Measurements from ENCODE around the gene GPR153.
A peak's percentile ranks its signal among the peaks of the same experiment; 100 is the strongest.

GPR153 gene

DNA sequence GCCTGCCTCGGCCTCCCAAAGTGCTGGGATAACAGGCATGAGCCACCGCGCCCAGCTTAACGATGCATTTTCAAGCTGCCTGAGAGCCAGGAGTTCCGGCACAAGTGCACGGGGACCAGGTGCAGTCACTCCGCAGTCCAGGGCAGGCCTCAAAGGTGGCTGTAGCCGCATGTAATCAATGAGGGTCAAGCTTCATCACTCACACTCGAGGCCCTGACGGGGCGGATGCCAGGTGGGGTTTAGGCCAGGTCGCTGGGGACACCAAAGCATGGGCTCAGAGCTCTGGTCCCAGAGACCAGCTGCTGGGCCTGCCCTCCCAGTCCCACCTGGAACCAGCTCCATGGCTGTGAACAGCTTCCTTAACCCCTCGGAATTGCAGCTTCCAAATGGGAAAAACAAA, 26.1 kb upstream of the GPR153 start:
- no peak for DNase-seq (ENCODE audit: low read depth)

DNA sequence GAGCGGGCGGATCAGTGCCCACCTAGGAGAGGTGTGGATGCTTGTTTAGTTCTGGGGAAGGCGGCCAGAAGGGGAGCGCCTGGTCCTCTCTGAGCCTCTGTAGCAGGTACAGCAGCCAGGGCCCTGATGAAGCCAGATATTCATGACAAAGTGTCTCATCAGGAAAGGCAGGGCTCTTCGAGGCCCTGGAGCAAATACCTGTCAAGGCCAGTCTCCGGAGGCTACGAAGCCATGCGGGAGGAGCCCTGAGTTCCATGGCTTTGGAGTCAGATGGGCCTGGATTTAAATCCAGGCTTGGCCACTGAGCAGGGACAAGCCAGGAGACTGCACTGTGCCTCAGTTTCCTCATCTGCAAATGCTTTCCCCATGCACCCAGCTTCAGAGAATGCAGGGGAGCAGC, 25.4 kb upstream of the GPR153 start:
- DNase-seq (ENCODE audit: low read depth) = no peak

DNA sequence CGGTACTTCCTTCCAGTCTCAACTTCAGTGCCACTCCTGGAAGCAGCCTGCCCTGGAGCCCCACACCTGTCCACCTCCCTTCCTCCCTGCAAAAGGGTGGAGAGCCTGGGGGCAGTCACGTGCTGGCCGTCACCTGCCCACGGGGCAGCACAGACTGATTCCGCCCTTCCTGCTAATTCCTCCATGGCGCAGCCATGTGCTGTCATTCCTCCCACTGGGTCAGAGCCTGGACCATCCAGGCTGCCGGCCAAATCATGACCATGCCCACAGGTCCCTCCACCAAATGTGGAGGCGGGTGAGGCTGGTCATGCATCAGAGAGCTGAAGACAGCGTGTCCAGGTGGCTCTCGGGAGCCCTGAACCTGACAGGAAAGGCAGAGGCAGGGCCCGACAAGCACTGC, 24.4 kb upstream of the GPR153 start:
- no peak for DNase-seq (ENCODE audit: low read depth)

DNA sequence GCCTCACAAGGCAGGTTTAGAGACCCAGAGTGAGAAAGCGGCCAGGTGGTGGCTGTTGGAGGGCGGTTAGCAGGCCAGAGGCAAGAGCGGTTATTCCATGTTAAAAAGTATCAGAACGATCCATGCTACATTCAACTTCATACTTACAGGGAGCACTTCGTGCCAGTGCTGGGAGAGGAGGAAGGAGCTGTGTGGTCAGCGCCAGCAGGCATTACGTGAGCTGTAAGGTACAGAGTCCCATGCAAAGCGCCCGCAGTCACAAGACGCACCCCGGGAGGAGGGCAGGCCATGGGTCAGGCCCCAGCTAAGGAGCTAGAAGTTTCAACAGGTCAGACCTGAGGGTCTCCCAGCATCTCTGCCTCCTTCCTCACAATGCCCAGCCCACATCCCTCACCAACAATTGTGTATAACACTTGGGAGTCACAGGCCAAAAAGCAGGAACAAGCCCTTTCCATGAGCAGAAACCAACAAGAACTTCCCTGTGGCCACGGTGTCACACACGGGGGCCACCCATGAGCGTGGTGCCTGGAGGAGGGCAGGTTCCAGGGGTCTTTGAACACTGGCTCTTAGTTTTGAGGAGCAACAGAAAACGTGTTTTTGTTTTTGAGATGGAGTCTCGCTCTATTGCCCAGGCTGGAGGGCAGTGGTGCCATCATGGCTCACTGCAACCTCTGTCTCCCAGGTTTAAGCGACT, 21.8 kb upstream of the GPR153 start:
- DNase-seq (ENCODE audit: low read depth) = no peak

DNA sequence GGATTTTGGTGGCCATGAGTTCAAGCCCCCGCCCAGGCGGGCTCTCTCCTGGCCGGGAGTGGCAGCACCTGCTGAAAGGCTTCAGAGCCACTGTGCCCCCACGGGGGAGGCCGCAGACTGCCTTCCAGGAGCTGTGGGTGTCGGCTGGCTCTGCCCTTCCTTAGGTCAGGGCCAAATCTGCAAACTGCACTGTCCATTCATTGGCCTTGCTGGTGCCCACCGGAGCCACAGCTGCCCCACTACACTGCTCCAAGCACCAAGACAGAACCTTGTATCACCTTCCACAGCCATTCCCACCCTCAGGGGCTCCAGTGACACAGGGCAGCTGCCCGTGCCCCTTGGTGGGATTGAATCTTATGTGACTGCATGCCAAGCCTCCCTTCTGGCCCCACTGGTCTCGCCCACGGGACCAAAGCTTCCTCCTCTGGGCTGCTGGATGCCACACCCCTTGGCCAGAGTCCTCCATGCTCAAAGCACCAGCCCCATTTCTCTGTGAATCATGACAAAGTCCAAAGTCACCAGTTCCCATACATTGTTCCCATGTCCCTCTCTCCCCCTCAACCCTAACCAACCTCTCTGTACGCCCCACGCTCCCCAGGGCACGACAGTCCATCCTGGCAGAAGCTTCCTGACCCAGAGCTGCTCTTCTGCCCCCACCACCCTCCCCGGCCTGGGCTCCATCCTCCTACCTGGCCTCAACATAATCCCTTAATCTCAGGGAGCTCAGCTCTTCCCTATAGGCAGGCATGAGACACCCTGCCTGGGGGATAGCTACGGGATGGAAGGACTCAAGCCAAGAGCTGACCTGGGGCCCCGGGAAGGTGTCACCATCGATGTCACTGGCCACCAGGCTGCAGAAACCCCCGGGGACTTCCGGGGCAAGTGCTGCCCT, 20.9 kb upstream of the GPR153 start:
- no peak for DNase-seq (ENCODE audit: low read depth)

- DNase-seq (ENCODE audit: low read depth) = no peak
Measured at GRCh38 chr1:6280761-6281451, 20.0 kb upstream of the GPR153 start.

DNA sequence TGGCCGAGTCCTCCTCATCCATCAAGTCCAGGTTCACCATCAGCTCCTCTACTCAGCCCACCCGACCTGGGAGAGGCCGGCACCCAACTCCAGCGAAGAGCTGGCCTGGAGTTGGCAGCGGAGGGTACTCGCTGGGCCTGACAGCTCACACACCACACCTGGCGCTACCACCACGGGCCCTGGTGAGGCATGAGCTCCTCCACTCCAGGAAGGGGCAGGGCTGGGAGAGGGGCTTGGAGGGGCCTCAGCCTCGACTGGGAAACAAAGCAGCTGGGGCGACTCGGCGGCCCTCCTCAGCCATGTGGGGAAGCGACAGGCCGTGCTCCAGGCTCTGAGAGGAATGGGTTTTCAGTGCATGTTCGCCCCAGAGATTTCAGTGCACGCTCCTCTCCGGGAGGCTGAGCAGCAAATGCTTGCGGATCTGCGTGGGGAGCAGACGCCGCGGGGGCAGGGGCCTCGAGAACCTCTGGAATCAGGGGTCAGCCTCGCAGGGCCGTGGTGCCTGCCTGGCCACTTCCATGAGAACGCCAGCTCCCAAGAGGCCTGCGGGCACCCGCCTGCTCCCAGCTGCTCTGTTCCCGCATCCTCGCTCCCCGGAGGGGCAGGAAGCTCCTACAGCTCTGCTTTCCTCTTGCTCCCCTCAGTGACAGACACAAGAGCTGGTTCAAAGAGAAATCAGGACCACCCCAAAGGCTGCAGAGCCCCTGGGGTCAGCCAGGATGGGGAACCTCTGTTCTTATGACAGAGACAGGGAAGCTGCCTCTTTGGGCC, 18.9 kb upstream of the GPR153 start:
- no peak for DNase-seq (ENCODE audit: low read depth)

DNA sequence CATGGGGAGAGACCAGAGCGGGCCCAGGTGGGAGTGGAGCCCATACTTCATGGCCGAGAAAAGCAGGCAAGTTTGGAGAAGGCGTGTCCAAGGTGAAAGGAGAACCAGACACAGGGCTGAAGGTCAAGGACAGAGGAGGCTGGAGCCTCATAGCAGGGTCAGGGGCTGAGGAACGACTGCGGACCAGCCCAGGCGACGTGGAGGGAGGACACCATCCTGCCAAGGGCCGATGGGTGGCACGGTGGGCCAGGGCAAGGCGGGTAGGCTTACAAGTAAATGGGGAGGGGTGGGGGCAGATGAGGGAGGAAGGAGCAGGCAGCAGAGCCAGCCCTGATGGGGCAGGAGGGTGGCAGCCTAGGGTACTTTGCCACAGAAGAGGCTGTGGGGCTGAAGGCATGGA, 18.2 kb upstream of the GPR153 start:
- no peak for DNase-seq (ENCODE audit: low read depth)

- no peak for DNase-seq (ENCODE audit: low read depth)
Measured at GRCh38 chr1:6278263-6278662, 17.4 kb upstream of the GPR153 start.

DNA sequence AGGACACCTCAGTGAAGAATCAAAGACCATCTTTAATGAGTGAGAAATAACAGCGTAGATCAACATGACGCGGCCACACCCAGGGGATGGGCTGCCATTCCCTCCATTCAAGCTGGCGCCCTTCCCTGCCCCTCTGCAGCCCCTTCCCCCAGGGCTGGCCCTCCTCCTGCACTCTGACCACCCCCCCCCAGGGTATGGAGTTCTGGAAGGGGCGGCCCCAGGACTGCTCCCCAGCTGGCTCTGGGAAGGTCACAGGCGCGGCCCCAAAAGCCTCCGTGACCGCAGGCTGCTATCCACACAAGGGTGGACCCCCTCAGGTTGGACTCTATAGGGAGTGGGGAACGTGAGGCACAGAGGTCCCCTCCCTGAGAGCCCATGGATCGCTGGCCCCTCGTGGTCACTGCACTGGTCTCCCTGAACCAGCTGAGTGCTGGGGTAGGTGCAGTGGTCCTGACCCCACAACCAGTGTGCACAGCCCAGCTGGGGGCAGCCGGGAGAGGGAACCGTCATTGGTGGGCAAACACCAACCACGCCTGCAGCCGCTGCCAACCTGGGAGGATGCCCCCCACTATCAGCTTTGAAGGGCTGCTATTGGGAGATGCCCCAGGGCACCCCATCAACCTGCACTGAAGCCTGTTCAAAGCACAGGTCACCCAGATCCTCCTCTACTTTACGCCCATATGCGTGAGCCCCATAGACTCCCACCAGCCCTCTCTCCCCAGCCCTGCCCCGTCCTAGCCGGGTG, 16.1 kb upstream of the GPR153 start:
- DNase-seq (ENCODE audit: low read depth) = no peak

- DNase-seq (ENCODE audit: low read depth) = peak; percentile 45
Measured at GRCh38 chr1:6275826-6276782, 15.2 kb upstream of the GPR153 start.

GRCh38 chr1:6274622-6275139, 13.8 kb upstream of the GPR153 start:
- no peak for DNase-seq (ENCODE audit: low read depth)

DNA sequence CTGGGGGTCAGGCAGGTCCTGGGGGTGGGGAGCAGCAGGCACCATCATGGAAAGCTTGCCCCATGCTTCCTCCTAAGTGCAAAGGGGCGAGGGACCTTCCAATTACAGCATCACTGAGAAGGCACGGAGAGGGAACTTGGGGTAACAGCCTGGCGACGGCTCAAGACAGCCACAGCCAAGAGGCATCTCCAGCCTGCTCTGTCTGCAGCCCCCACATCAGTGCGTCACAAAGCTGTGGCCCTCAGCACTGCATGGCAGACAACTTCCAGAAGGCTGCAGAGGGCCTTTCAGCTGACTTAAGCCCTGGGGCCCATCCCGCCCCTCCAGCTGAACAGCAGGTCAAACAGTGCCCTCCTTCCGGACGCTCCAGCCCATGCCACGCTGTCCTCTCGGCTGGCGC, 13.2 kb upstream of the GPR153 start:
- no peak for DNase-seq (ENCODE audit: low read depth)

GRCh38 chr1:6273380-6273891, 12.5 kb upstream of the GPR153 start:
- DNase-seq (ENCODE audit: low read depth) = peak; percentile 27

- no peak for DNase-seq (ENCODE audit: low read depth)
Measured at GRCh38 chr1:6272868-6273267, 12.0 kb upstream of the GPR153 start.

DNA sequence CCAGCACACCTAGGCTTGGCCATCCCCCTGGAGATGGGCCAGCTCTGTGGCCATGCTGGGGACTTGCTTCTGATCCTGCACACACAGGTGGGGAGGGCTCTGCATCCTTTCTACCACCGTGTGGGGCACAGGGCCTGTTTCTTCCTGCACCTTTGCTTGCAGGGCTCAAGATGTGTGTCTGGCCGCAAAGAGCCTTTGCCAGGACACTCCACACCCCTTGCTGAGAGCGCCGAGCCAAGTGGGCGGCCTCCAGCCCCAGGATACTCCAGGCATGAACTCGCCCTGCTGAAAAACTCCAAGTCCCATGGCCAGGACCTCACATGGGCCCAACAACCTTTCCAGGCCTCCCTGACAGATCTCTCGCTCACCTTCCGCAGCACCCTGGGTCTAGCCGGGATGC, 11.6 kb upstream of the GPR153 start:
- no peak for DNase-seq (ENCODE audit: low read depth)

GRCh38 chr1:6271554-6271953, 10.7 kb upstream of the GPR153 start:
- DNase-seq (ENCODE audit: low read depth) = no peak

- no peak for DNase-seq (ENCODE audit: low read depth)
Measured at GRCh38 chr1:6271006-6271405, 10.1 kb upstream of the GPR153 start.

GRCh38 chr1:6270401-6270800, 9.5 kb upstream of the GPR153 start:
- no peak for DNase-seq (ENCODE audit: low read depth)

All from non-pigmented ciliary epithelial cell (primary cell).